Gastroesophageal sphincter (tissue), 3 donors: Measurements from ENCODE around the gene CDK14.

Experiments used
- CTCF ChIP-seq, 4 experiments: fragments of 200-600 bp in 2 of 4; fragments of 450-650 bp in 2 of 4; sonication (generic) in 1 of 4; IDR thresholded peaks; one replicate each; pipeline ENCODE4 v1.5.1; 2017 to 2019; ENCODE audit warnings: antibody characterized with exemption in 4 of 4, mild to moderate bottlenecking in 2 of 4, moderate library complexity in 2 of 4
- POLR2AphosphoS5 ChIP-seq: sonication (generic); formaldehyde crosslinking; IDR thresholded peaks from one replicate; pipeline ENCODE4 v1.6.1; 2017; ENCODE audit warnings: antibody characterized with exemption

GRCh38 chr7:91054374-91054773 is 458.3 kb downstream of the CDK14 start:
- no peak for TF ChIP-seq CTCF (IDR thresholded peaks at IDR 0.05)
- no peak for TF ChIP-seq POLR2AphosphoS5
